D721Med (cell line): ENCODE results near the gene LRP1-AS.

Experiments
- DNase-seq: peaks from one replicate; pipeline ENCODE4 v3.0.0; 2011; ENCODE audit warnings: low spot score; ENCODE audit not compliant: insufficient read length
- FAIRE-seq: peaks from 2 replicates; lab custom pipeline; 2011; peaks lifted over from hg19 to GRCh38; lab: Jason Lieb, UNC
- CTCF ChIP-seq: IDR thresholded peaks from 2 replicates; pipeline ENCODE4 v1.5.1; 2012; ENCODE audit warnings: mild to moderate bottlenecking, control low read depth; ENCODE audit not compliant: insufficient read depth; ENCODE audit errors: missing control alignments

Gene LRP1-AS

GRCh38 chr12:57193706-57194245 is 46.4 kb upstream of the LRP1-AS start:
- DNase-seq (no peak), FAIRE-seq (no peak)
- TF ChIP-seq CTCF = no peak

- TF ChIP-seq CTCF = no peak
- no peak for FAIRE-seq
- DNase-seq = no peak
Observed at GRCh38 chr12:57192920-57193319, 45.5 kb upstream of the LRP1-AS start.

GRCh38 chr12:57191410-57191809 is 44.0 kb upstream of the LRP1-AS start:
- FAIRE-seq = no peak
- no peak for TF ChIP-seq CTCF
- no peak for DNase-seq

- DNase-seq (no peak), FAIRE-seq (no peak)
- no peak for TF ChIP-seq CTCF
Observed at GRCh38 chr12:57190821-57191220, 43.4 kb upstream of the LRP1-AS start.

- TF ChIP-seq CTCF = no peak
- FAIRE-seq (no peak), DNase-seq (no peak)
Observed at GRCh38 chr12:57190037-57190436, 42.6 kb upstream of the LRP1-AS start.

GRCh38 chr12:57188090-57188425 is 40.6 kb upstream of the LRP1-AS start:
- TF ChIP-seq CTCF = no peak
- FAIRE-seq (no peak), DNase-seq (no peak)

- no peak for DNase-seq
- FAIRE-seq = no peak
- TF ChIP-seq CTCF = no peak
Observed at GRCh38 chr12:57187222-57188089, 40.0 kb upstream of the LRP1-AS start.
